ENCODE results near the gene KLHL29.

DNA sequence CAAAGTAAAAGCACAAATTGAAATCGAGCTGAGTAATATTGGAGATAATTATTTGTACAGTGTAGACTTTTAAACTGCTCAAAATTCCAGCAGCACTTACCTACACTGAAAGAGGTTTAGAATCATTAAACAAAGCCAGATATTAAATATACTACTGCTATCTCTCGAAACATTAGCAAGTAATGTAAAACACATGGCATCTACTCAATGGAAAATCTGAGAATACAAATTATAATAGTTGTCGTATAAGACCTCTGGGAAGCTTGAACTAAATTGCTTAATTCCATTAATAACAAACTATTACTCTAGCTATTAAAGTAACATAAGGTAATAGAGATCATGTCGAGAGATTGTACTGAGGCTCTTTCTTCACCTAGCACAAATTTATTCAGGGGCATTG lies 108.9 kb downstream of the KLHL29 start:
- TF ChIP-seq, protein P1, sequence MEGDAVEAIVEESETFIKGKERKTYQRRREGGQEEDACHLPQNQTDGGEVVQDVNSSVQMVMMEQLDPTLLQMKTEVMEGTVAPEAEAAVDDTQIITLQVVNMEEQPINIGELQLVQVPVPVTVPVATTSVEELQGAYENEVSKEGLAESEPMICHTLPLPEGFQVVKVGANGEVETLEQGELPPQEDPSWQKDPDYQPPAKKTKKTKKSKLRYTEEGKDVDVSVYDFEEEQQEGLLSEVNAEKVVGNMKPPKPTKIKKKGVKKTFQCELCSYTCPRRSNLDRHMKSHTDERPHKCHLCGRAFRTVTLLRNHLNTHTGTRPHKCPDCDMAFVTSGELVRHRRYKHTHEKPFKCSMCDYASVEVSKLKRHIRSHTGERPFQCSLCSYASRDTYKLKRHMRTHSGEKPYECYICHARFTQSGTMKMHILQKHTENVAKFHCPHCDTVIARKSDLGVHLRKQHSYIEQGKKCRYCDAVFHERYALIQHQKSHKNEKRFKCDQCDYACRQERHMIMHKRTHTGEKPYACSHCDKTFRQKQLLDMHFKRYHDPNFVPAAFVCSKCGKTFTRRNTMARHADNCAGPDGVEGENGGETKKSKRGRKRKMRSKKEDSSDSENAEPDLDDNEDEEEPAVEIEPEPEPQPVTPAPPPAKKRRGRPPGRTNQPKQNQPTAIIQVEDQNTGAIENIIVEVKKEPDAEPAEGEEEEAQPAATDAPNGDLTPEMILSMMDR (conservative IDR thresholded peaks at IDR 0.05), result no peak
- TF ChIP-seq ZFX (IDR thresholded peaks at IDR 0.05), result no peak
